Endothelial cell of umbilical vein (primary cell): ENCODE results near the gene KIF3B. TPM values are rescaled to one million over a fixed set of nuclear protein-coding genes. Genes with fewer than 3 reads are reported as not detected.

Source experiments
- BruUV-seq: library from RNA; stranded (reverse); fragments of 400-500 nt; replicated peaks from 2 replicates; lab custom pipeline; 2021; lab: Mats Ljungman, UMichigan
- CTCF ChIA-PET: fragments of 300-600, 350-600 bp; sonication (Branson Sonifier 250); formaldehyde crosslinking; loops from one replicate; lab custom pipeline; 2021; ENCODE audit warnings: antibody characterized with exemption, inconsistent platforms; lab: Charles Lee
- POLR2A ChIA-PET: fragments of 300-600, 350-600 bp; sonication (Branson Sonifier 250); formaldehyde crosslinking; loops from one replicate; lab custom pipeline; 2021; ENCODE audit warnings: antibody characterized with exemption, inconsistent platforms; lab: Charles Lee
- DNase-seq: peaks from one replicate; pipeline ENCODE4 v3.0.0-alpha.2; 2011; ENCODE audit warnings: low read depth, low spot score
- FAIRE-seq: peaks from 2 replicates; lab custom pipeline; 2011; peaks lifted over from hg19 to GRCh38; lab: Jason Lieb, UNC
- H2AFZ ChIP-seq: 2 replicates; pipeline ENCODE4 v1.6.0; 2012; ENCODE audit warnings: low read depth, low read length, control low read depth, inconsistent platforms
- H3K27ac ChIP-seq: 2 replicates; pipeline ENCODE4 v1.5.1; 2011; ENCODE audit warnings: low read depth, mild to moderate bottlenecking, control low read depth, low read length, moderate library complexity; ENCODE audit not compliant: insufficient read depth
- H3K27me3 ChIP-seq, 2 experiments: 2 replicates each; pipeline versions ENCODE4 v1.6.0 to v1.6.1; 2011; ENCODE audit warnings: low read length in 2 of 2, mixed read lengths in 1 of 2; ENCODE audit not compliant: control insufficient read depth in 2 of 2, insufficient read depth in 2 of 2
- H3K36me3 ChIP-seq, 2 experiments: 2 replicates in 1 of 2; 3 replicates in 1 of 2; pipeline ENCODE4 v1.5.1; 2011; ENCODE audit warnings: low read length in 2 of 2, mild to moderate bottlenecking in 1 of 2, moderate library complexity in 1 of 2; ENCODE audit not compliant: control insufficient read depth in 2 of 2, insufficient read depth in 2 of 2; ENCODE audit errors: extremely low read depth in 1 of 2
- H3K4me1 ChIP-seq: 3 replicates; pipeline ENCODE4 v1.5.1; 2011; ENCODE audit warnings: mild to moderate bottlenecking, low read length; ENCODE audit not compliant: control insufficient read depth, insufficient read depth; ENCODE audit errors: extremely low read depth
- H3K4me2 ChIP-seq: 2 replicates; pipeline ENCODE4 v1.6.1; 2011; ENCODE audit warnings: low read length, control low read depth, mixed read lengths; ENCODE audit not compliant: insufficient read depth
- H3K4me3 ChIP-seq, 3 experiments: fragments of 200-600 bp in 1 of 3; sonication (generic), shearing (Covaris generic) in 1 of 3; replicated peaks in 1 of 3; 2 replicates each; pipeline ENCODE4 v1.5.1; 2011 to 2016; ENCODE audit warnings: control low read depth in 3 of 3, low read length in 3 of 3, mild to moderate bottlenecking in 2 of 3, inconsistent platforms in 1 of 3, low read depth in 1 of 3, moderate library complexity in 1 of 3; ENCODE audit not compliant: insufficient read depth in 1 of 3
- H3K79me2 ChIP-seq: 2 replicates; pipeline ENCODE4 v1.6.0; 2012; ENCODE audit warnings: low read length, inconsistent platforms; ENCODE audit not compliant: control insufficient read depth, insufficient read depth
- H3K9ac ChIP-seq: replicated peaks from 2 replicates; pipeline ENCODE3; 2011; ENCODE audit warnings: low read length, control low read depth; ENCODE audit not compliant: insufficient read depth; ENCODE audit errors: extremely low read depth
- H3K9me1 ChIP-seq: replicated peaks from 3 replicates; pipeline ENCODE4 v1.6.0; 2011; ENCODE audit warnings: mild to moderate bottlenecking, low read length; ENCODE audit not compliant: control insufficient read depth, insufficient read depth; ENCODE audit errors: extremely low read depth
- H3K9me3 ChIP-seq: replicated peaks from 2 replicates; pipeline ENCODE4 v1.5.1; 2012; ENCODE audit warnings: low read length, inconsistent platforms; ENCODE audit not compliant: control insufficient read depth, insufficient read depth
- H4K20me1 ChIP-seq: replicated peaks from 2 replicates; pipeline ENCODE3; 2011; ENCODE audit warnings: mild to moderate bottlenecking, low read length; ENCODE audit not compliant: control insufficient read depth, insufficient read depth; ENCODE audit errors: extremely low read depth
- CTCF ChIP-seq, 2 donors: IDR thresholded peaks; 1 replicate in 1 of 2; 2 replicates in 1 of 2; pipeline ENCODE4 v1.5.1; 2011; ENCODE audit warnings: low read length in 2 of 2, mild to moderate bottlenecking in 2 of 2, moderate library complexity in 2 of 2, control low read depth in 1 of 2, inconsistent platforms in 1 of 2, low read depth in 1 of 2; ENCODE audit not compliant: insufficient read depth in 1 of 2; ENCODE audit errors: extremely low read depth in 1 of 2
- EZH2 ChIP-seq: IDR thresholded peaks from 2 replicates; pipeline ENCODE4 v1.6.1; 2012; ENCODE audit warnings: borderline replicate concordance, low read depth, mild to moderate bottlenecking, moderate library complexity, low read length, inconsistent platforms; ENCODE audit not compliant: severe bottlenecking
- FOS ChIP-seq: IDR thresholded peaks from 2 replicates; pipeline ENCODE4 v1.6.1; 2011; ENCODE audit warnings: mild to moderate bottlenecking, low read length, moderate library complexity, borderline replicate concordance; ENCODE audit not compliant: insufficient read depth
- GATA2 ChIP-seq: IDR thresholded peaks from 2 replicates; pipeline ENCODE4 v1.7.0; 2011; ENCODE audit warnings: low read depth, mild to moderate bottlenecking, moderate library complexity, mixed read lengths, low read length; ENCODE audit not compliant: insufficient read length, insufficient read depth
- JUN ChIP-seq: IDR thresholded peaks from 2 replicates; pipeline ENCODE4 v1.6.1; 2011; ENCODE audit warnings: borderline replicate concordance, low read depth; ENCODE audit not compliant: insufficient read length, insufficient read depth
- MAX ChIP-seq: IDR thresholded peaks from 2 replicates; pipeline ENCODE4 v1.6.1; 2011; ENCODE audit not compliant: insufficient read depth, insufficient read length
- MYC ChIP-seq: IDR thresholded peaks from one replicate; pipeline ENCODE4 v1.6.1; 2011; ENCODE audit warnings: mild to moderate bottlenecking, low read depth, low read length
- POLR2A ChIP-seq: IDR thresholded peaks from 2 replicates; pipeline ENCODE4 v1.6.1; 2012; ENCODE audit warnings: low read depth, mild to moderate bottlenecking, control low read depth, low read length
- POLR2AphosphoS5 ChIP-seq: IDR thresholded peaks from 2 replicates; pipeline ENCODE4 v1.6.1; 2012; ENCODE audit warnings: low read depth, mild to moderate bottlenecking, control low read depth, low read length, moderate library complexity; ENCODE audit not compliant: insufficient read depth
- dilution Hi-C: fragments of 300-500 bp; cut with MboI; formaldehyde crosslinking; loops from one replicate; pipeline ENCODE4 v1.15.0; 2019; ENCODE audit warnings: low sequenced_read_pairs; ENCODE audit not compliant: extremely low pct_ligation_motif_present
- intact Hi-C: fragments of 100-400 bp; cut with micrococcal nuclease; formaldehyde crosslinking; loops from one replicate; pipeline ENCODE4 v1.10.0; 2022
- polyA plus RNA-seq, 4 experiments: library from polyadenylated mRNA; depleted of rRNA in 3 of 4; stranded (reverse) in 3 of 4; unstranded in 1 of 4; fragments of >200 nt; gene quantifications; 2 replicates each; pipeline versions ENCODE4 v1.2.1 to v1.2.3, GENCODE V29; 2011 to 2012; ENCODE audit warnings: missing spikeins in 1 of 4
- total RNA-seq: library from RNA; stranded (reverse); gene quantifications from 2 replicates; pipeline ENCODE4 v1.2.3, GENCODE V29; 2021

Gene KIF3B
- total and polyA plus RNA-seq, 2 donors (not counting 3 experiments of a cell fraction or from before 2014, with no cell fraction given), result 14.5 to 25.1 TPM

GRCh38 chr20:32278199-32278643 is 770 bp downstream of the KIF3B start:
- H2AFZ ChIP-seq, result peak overlapping the region; percentile 94
- peaks cover 21% of the 10 kb centered on the region for H3K79me2 ChIP-seq
- BruUV-seq, result no TSS peak
- no peaks in the 10 kb centered on the region for H3K36me3 ChIP-seq
- H3K27ac ChIP-seq, result peak overlapping the region; percentile 71
- H3K4me1 ChIP-seq, result peaks cover 13% of the 10 kb centered on the region
- intact Hi-C loops (loop anchor here (5.0 kb wide), 1 partner anchor 54 kb away; no protein-coding TSS in a partner anchor), dilution Hi-C loops (no loop called here)
- FAIRE-seq (no peak), DNase-seq (peak; percentile 2)
- H3K4me2 ChIP-seq, result peak overlapping the region; percentile 71
- ChIA-PET CTCF (no interaction called here), POLR2A (interaction anchor here (1.1 kb wide), 1 partner anchor 107 kb away, joined by 3 read pairs; no protein-coding TSS in a partner anchor)
- no peaks in the 10 kb centered on the region for H3K9me3 ChIP-seq
- peak overlapping the region; percentile 89 for H3K9ac ChIP-seq
- peaks cover 0 to 3% of the 10 kb centered on the region in 2 experiments for H3K27me3 ChIP-seq
- peak overlapping the region; percentile 63 to 99 (median 82) for H3K4me3 ChIP-seq
- H3K9me1 ChIP-seq, result no peaks in the 10 kb centered on the region
- TF ChIP-seq FOS (no peak), GATA2 (no peak)
- H4K20me1 ChIP-seq, result no peaks in the 10 kb centered on the region

GRCh38 chr20:32281711-32282110 is 4.3 kb downstream of the KIF3B start:
- no peak overlapping the region for H3K4me3 ChIP-seq
- H3K4me1 ChIP-seq, result peaks cover 13% of the 10 kb centered on the region
- dilution Hi-C loops, result no loop called here
- peaks cover 3% of the 10 kb centered on the region for H4K20me1 ChIP-seq
- no peak for DNase-seq
- H3K79me2 ChIP-seq, result peaks cover 27% of the 10 kb centered on the region
- ChIA-PET POLR2A (no interaction called here), CTCF (no interaction called here)
- no peak overlapping the region for H3K9ac ChIP-seq
- H2AFZ ChIP-seq, result no peak overlapping the region
- H3K9me3 ChIP-seq, result no peaks in the 10 kb centered on the region
- no peaks in the 10 kb centered on the region for H3K36me3 ChIP-seq
- H3K27me3 ChIP-seq, result no peaks in the 10 kb centered on the region
- intact Hi-C loops, result no loop called here
- no TSS peak for BruUV-seq
- no peaks in the 10 kb centered on the region for H3K9me1 ChIP-seq
- no peak for TF ChIP-seq FOS
- no peak for TF ChIP-seq JUN
- TF ChIP-seq EZH2, result no peak
- TF ChIP-seq MAX, result no peak
- TF ChIP-seq POLR2A, result no peak
- TF ChIP-seq CTCF (IDR thresholded peaks at IDR 0.05; ENCODE audit: extremely low read depth in 1 of 2, insufficient read depth in 1 of 2, low read depth in 1 of 2, low read length in 2 of 2), result no peak
- TF ChIP-seq POLR2AphosphoS5, result no peak
- no peak for TF ChIP-seq MYC
- TF ChIP-seq GATA2, result no peak
- no peak overlapping the region for H3K4me2 ChIP-seq
- no peak for FAIRE-seq
- H3K27ac ChIP-seq, result no peak overlapping the region
